DMS153 treated with DMSO at 0.1 percent for 48 hours (cell line): Measurements from ENCODE around the gene GP5.

Experiments used
- DNase-seq: peaks from one replicate; lab custom pipeline; 2025; ENCODE audit not compliant: unreplicated experiment; lab: John Stamatoyannopoulos, UW

Gene GP5

GRCh38 chr3:194351080-194351672 is 47.9 kb downstream of the GP5 start, which contains the start of gene CPN2:
Gene CPN2, minus strand, starts transcription at chr3:194351328. Its CDS starts 8,626 bp downstream, at chr3:194342702.
- no peak for DNase-seq

GRCh38 chr3:194350726-194351071 is 48.4 kb downstream of the GP5 start:
- DNase-seq: no peak

- DNase-seq: no peak
Measured at GRCh38 chr3:194348354-194348753, 50.7 kb downstream of the GP5 start.

- no peak for DNase-seq
Measured at GRCh38 chr3:194346621-194347020, 52.4 kb downstream of the GP5 start.

GRCh38 chr3:194346035-194346434 is 53.0 kb downstream of the GP5 start:
- no peak for DNase-seq
